NCI-H2196 treated with DMSO at 0.1 percent for 48 hours (cell line): ENCODE measurements around the gene ENAH.
"Not testable (repeated sequence)": the region's sequence is repeated elsewhere in the genome, so short reads cannot be mapped to it uniquely, and the experiment has no call there.

Source experiments
- DNase-seq: peaks from one replicate; lab custom pipeline; 2025; ENCODE audit not compliant: unreplicated experiment; lab: John Stamatoyannopoulos, UW

ENAH gene

GRCh38 chr1:225532240-225532944 is 120.5 kb downstream of the ENAH start:
- no peak for DNase-seq

- no peak for DNase-seq
Measured at GRCh38 chr1:225529726-225530125, 123.2 kb downstream of the ENAH start.

GRCh38 chr1:225527575-225527974 is 125.3 kb downstream of the ENAH start:
- no peak for DNase-seq

GRCh38 chr1:225526878-225527277 is 126.0 kb downstream of the ENAH start:
- no peak for DNase-seq

GRCh38 chr1:225525377-225525776 is 127.5 kb downstream of the ENAH start:
- no peak for DNase-seq

- DNase-seq: no peak
Measured at GRCh38 chr1:225524570-225524969, 128.4 kb downstream of the ENAH start.

GRCh38 chr1:225523263-225523950 is 129.5 kb downstream of the ENAH start:
- no peak for DNase-seq

- DNase-seq: no peak
Measured at GRCh38 chr1:225522588-225523262, 130.2 kb downstream of the ENAH start.

GRCh38 chr1:225520587-225521227 is 132.2 kb downstream of the ENAH start:
- no peak for DNase-seq

- no peak for DNase-seq
Measured at GRCh38 chr1:225519166-225519863, 133.6 kb downstream of the ENAH start.

GRCh38 chr1:225517697-225518096 is 135.2 kb downstream of the ENAH start:
- DNase-seq: no peak

GRCh38 chr1:225517221-225517620 is 135.7 kb downstream of the ENAH start:
- no peak for DNase-seq

GRCh38 chr1:225514671-225515081 is 138.2 kb downstream of the ENAH start:
- DNase-seq: no peak

- not testable (repeated sequence) for DNase-seq
Measured at GRCh38 chr1:225513576-225513975, 139.3 kb downstream of the ENAH start.

- no peak for DNase-seq
Measured at GRCh38 chr1:225511828-225512381, 141.0 kb downstream of the ENAH start.

- not testable (repeated sequence) for DNase-seq
Measured at GRCh38 chr1:225510740-225511139, 142.2 kb downstream of the ENAH start.

GRCh38 chr1:225509770-225510169 is 143.2 kb downstream of the ENAH start:
- DNase-seq: no peak

- no peak for DNase-seq
Measured at GRCh38 chr1:225509376-225509707, 143.6 kb downstream of the ENAH start.

- DNase-seq: peak; percentile 89
Measured at GRCh38 chr1:225508538-225509375, 144.2 kb downstream of the ENAH start.

- DNase-seq: no peak
Measured at GRCh38 chr1:225506727-225507126, 146.2 kb downstream of the ENAH start.
